Spleen (tissue), 7 donors: ENCODE measurements around the gene TNNI3K.

Source experiments
- CTCF ChIP-seq, 11 experiments: fragments of 200-600 bp in 7 of 11; fragments of 450-650 bp in 4 of 11; sonication (generic) in 4 of 11; IDR thresholded peaks in 8 of 11; conservative IDR thresholded peaks in 3 of 11; 1 replicate in 7 of 11; 2 replicates in 4 of 11; pipeline versions ENCODE4 v1.4.0 to v1.8.0; 2016 to 2021; ENCODE audit warnings: antibody characterized with exemption in 11 of 11, inconsistent platforms in 4 of 11, mild to moderate bottlenecking in 1 of 11
- POLR2A ChIP-seq, 3 donors: fragments of 450-650 bp; IDR thresholded peaks; one replicate each; pipeline ENCODE4 v1.5.1; 2017; ENCODE audit warnings: antibody characterized with exemption in 3 of 3, mild to moderate bottlenecking in 1 of 3
- POLR2AphosphoS5 ChIP-seq, 3 donors: sonication (generic); formaldehyde crosslinking; IDR thresholded peaks; one replicate each; pipeline ENCODE4 v1.5.1; 2017; ENCODE audit warnings: antibody characterized with exemption in 3 of 3
- donor health status: DM: no; HTN: no; CAD: no; lungs with moderate emphysema.
- donor health status: DM: no; HTN: no; CAD: no.
- donor health status: DM: no; HTN: no; CAD: no.

GRCh38 chr1:74235153-74235552, at the start of gene TNNI3K:
- no peak for TF ChIP-seq POLR2A (IDR thresholded peaks at IDR 0.05)
- no peak for TF ChIP-seq CTCF (IDR thresholded peaks at IDR 0.05 in 8 of 11, conservative IDR thresholded peaks at IDR 0.05 in 3 of 11)
- TF ChIP-seq POLR2AphosphoS5 (IDR thresholded peaks at IDR 0.05) = no peak
